IMR-90 (cell line): ENCODE measurements around the gene SFT2D3. TPM values are rescaled to one million over a fixed set of nuclear protein-coding genes. Genes with fewer than 3 reads are reported as not detected.

Experiments used
- ATAC-seq: fragments of 200-7000 bp; cut with Tn5 transposase; 2 replicates; pipeline ENCODE4 v1.9.1; 2020; ENCODE audit warnings: low read depth, mild to moderate bottlenecking, moderate library complexity
- BruUV-seq: library from RNA; stranded (reverse); fragments of 400-500 nt; replicated peaks from 2 replicates; lab custom pipeline; 2021; lab: Mats Ljungman, UMichigan
- CTCF ChIA-PET: fragments of 300-600 bp; formaldehyde crosslinking; extraction: SDS; loops from one replicate; lab custom pipeline; 2021; ENCODE audit warnings: antibody characterized with exemption; lab: Yijun Ruan, JAX
- POLR2A ChIA-PET: fragments of 300-600 bp; sonication (Branson Sonifier 250); formaldehyde crosslinking; loops from one replicate; lab custom pipeline; 2022; ENCODE audit warnings: antibody characterized with exemption; ENCODE audit not compliant: unreplicated experiment; lab: Charles Lee
- DNase-seq: peaks from one replicate; pipeline ENCODE4 v3.0.0; 2013
- H2AFZ ChIP-seq: replicated peaks from 2 replicates; pipeline ENCODE3; 2013; ENCODE audit warnings: low read length, mild to moderate bottlenecking; ENCODE audit not compliant: poor library complexity
- H2AK5ac ChIP-seq: 2 replicates; pipeline ENCODE4 v1.6.1; 2013; ENCODE audit warnings: low read depth, low read length, inconsistent platforms
- H2AK9ac ChIP-seq: replicated peaks from 2 replicates; pipeline ENCODE3; 2013; ENCODE audit warnings: mild to moderate bottlenecking, low read depth, low read length, moderate library complexity; ENCODE audit not compliant: poor library complexity
- H2BK120ac ChIP-seq: 2 replicates; pipeline ENCODE4 v1.6.1; 2013; ENCODE audit warnings: low read depth, low read length, inconsistent platforms
- H2BK15ac ChIP-seq: 3 replicates; pipeline ENCODE4 v1.6.1; 2013; ENCODE audit warnings: low read depth, low read length, inconsistent platforms
- H2BK20ac ChIP-seq: 2 replicates; pipeline ENCODE4 v1.6.1; 2013; ENCODE audit warnings: low read depth, mild to moderate bottlenecking, inconsistent platforms, low read length, moderate library complexity
- H2BK5ac ChIP-seq: 2 replicates; pipeline ENCODE4 v1.6.1; 2013; ENCODE audit warnings: mild to moderate bottlenecking, low read depth, low read length, inconsistent platforms; ENCODE audit not compliant: poor library complexity, severe bottlenecking
- H3K14ac ChIP-seq: replicated peaks from 2 replicates; pipeline ENCODE4 v1.6.1; 2013; ENCODE audit warnings: low read depth, low read length, inconsistent platforms
- H3K18ac ChIP-seq: 2 replicates; pipeline ENCODE4 v1.6.1; 2013; ENCODE audit warnings: low read depth, low read length, control low read depth
- H3K23ac ChIP-seq: 2 replicates; pipeline ENCODE4 v1.6.1; 2013; ENCODE audit warnings: low read depth, low read length, inconsistent platforms
- H3K27ac ChIP-seq: 2 replicates; pipeline ENCODE4 v1.5.1; 2013; ENCODE audit warnings: mild to moderate bottlenecking, control low read depth, low read length; ENCODE audit not compliant: insufficient read depth
- H3K27me3 ChIP-seq: 2 replicates; pipeline ENCODE4 v1.6.1; 2013; ENCODE audit warnings: low read length; ENCODE audit not compliant: control insufficient read depth, insufficient read depth
- H3K36me3 ChIP-seq: 2 replicates; pipeline ENCODE4 v1.6.1; 2013; ENCODE audit warnings: low read length, mixed read lengths; ENCODE audit not compliant: control insufficient read depth, insufficient read depth
- H3K4ac ChIP-seq: 2 replicates; pipeline ENCODE4 v1.6.1; 2013; ENCODE audit warnings: low read depth, low read length, inconsistent platforms
- H3K4me1 ChIP-seq: 2 replicates; pipeline ENCODE4 v1.6.1; 2013; ENCODE audit warnings: low read length, mixed read lengths; ENCODE audit not compliant: control insufficient read depth, insufficient read depth
- H3K4me2 ChIP-seq: 2 replicates; pipeline ENCODE4 v1.6.1; 2013; ENCODE audit warnings: low read depth, mild to moderate bottlenecking, control low read depth, low read length, moderate library complexity
- H3K4me3 ChIP-seq: 2 replicates; pipeline ENCODE4 v1.5.1; 2013; ENCODE audit warnings: low read depth, mild to moderate bottlenecking, control low read depth, low read length, moderate library complexity; ENCODE audit not compliant: insufficient read depth
- H3K56ac ChIP-seq: 2 replicates; pipeline ENCODE4 v1.6.1; 2013; ENCODE audit warnings: low read length, inconsistent platforms; ENCODE audit not compliant: insufficient read depth; ENCODE audit errors: extremely low read depth
- H3K79me1 ChIP-seq, 2 experiments: 2 replicates each; pipeline ENCODE4 v1.6.1; 2013; ENCODE audit warnings: low read length in 2 of 2, inconsistent platforms in 1 of 2, low read depth in 1 of 2
- H3K9ac ChIP-seq: 2 replicates; pipeline ENCODE4 v1.6.1; 2013; ENCODE audit warnings: low read depth, low read length, control low read depth
- H3K9me1 ChIP-seq: 2 replicates; pipeline ENCODE4 v1.6.1; 2013; ENCODE audit warnings: low read length, inconsistent platforms; ENCODE audit not compliant: insufficient read depth
- H3K9me3 ChIP-seq: 2 replicates; pipeline ENCODE4 v1.6.1; 2013; ENCODE audit warnings: low read length; ENCODE audit not compliant: control insufficient read depth, insufficient read depth
- H4K20me1 ChIP-seq: 2 replicates; pipeline ENCODE4 v1.6.1; 2013; ENCODE audit warnings: low read length, inconsistent platforms; ENCODE audit not compliant: insufficient read depth
- H4K5ac ChIP-seq: 2 replicates; pipeline ENCODE4 v1.6.1; 2013; ENCODE audit warnings: mild to moderate bottlenecking, low read depth, low read length, control low read depth
- H4K8ac ChIP-seq, 2 experiments: 2 replicates each; pipeline ENCODE4 v1.6.1; 2013; ENCODE audit warnings: low read depth in 2 of 2, low read length in 2 of 2, control low read depth in 1 of 2, inconsistent platforms in 1 of 2
- H4K91ac ChIP-seq: 2 replicates; pipeline ENCODE4 v1.6.1; 2013; ENCODE audit warnings: low read depth, low read length, inconsistent platforms; ENCODE audit not compliant: insufficient read depth
- BHLHE40 ChIP-seq: fragments of 150-350 bp; IDR thresholded peaks from 2 replicates; pipeline ENCODE4 v1.6.1; 2016; ENCODE audit warnings: mild to moderate bottlenecking, low read depth, low read length
- CEBPB ChIP-seq: IDR thresholded peaks from 2 replicates; pipeline ENCODE4 v1.6.1; 2012; ENCODE audit warnings: low read depth, low read length, improper control_type of control experiment
- CTCF ChIP-seq: conservative IDR thresholded peaks from 2 replicates; pipeline ENCODE4 v1.5.1; 2012; ENCODE audit warnings: mild to moderate bottlenecking, low read depth, low read length, improper control_type of control experiment
- MAFK ChIP-seq: IDR thresholded peaks from 2 replicates; pipeline ENCODE4 v1.6.1; 2012; ENCODE audit warnings: low read depth, low read length, improper control_type of control experiment
- MAZ ChIP-seq: IDR thresholded peaks from 2 replicates; pipeline ENCODE4 v1.6.1; 2012; ENCODE audit warnings: low read depth, mild to moderate bottlenecking, low read length, improper control_type of control experiment, moderate library complexity, borderline replicate concordance
- MXI1 ChIP-seq: IDR thresholded peaks from 2 replicates; pipeline ENCODE4 v1.6.1; 2012; ENCODE audit warnings: low read depth, mild to moderate bottlenecking, low read length, moderate library complexity, borderline replicate concordance
- POLR2A ChIP-seq: IDR thresholded peaks from 2 replicates; pipeline ENCODE4 v1.6.1; 2012; ENCODE audit warnings: mild to moderate bottlenecking, low read depth, low read length
- SMC3 ChIP-seq: fragments of 150-350 bp; IDR thresholded peaks from 2 replicates; pipeline ENCODE4 v1.6.1; 2016; ENCODE audit warnings: low read depth, mild to moderate bottlenecking, antibody characterized with exemption, low read length, moderate library complexity
- USF2 ChIP-seq: fragments of 150-350 bp; IDR thresholded peaks from 2 replicates; pipeline ENCODE4 v1.6.1; 2017; ENCODE audit warnings: mild to moderate bottlenecking, antibody characterized with exemption, low read length, low read depth
- WGBS, 2 experiments: methylation state at CpG; one replicate each; pipeline versions ENCODE4 v1.1.5 to v1.1.7; 2013; ENCODE audit warnings: missing lambda C conversion rate in 2 of 2; ENCODE audit not compliant: insufficient read length in 1 of 2; ENCODE audit errors: extremely low coverage in 2 of 2; 5-methylcytosine and 5-hydroxymethylcytosine counted together
- dilution Hi-C: fragments of 300-500 bp; cut with HindIII; formaldehyde crosslinking; loops from one replicate; pipeline ENCODE4 v1.14.3; 2018; ENCODE audit warnings: low sequenced_read_pairs; ENCODE audit not compliant: unreplicated experiment
- in situ Hi-C: fragments of 300-500 bp; cut with MboI; formaldehyde crosslinking; loops from 3 replicates; pipeline ENCODE4 v1.14.3; 2019; ENCODE audit warnings: low sequenced_read_pairs, inconsistent platforms, mixed read lengths
- intact Hi-C: fragments of 100-400 bp; cut with micrococcal nuclease; formaldehyde crosslinking; loops from 2 replicates; pipeline ENCODE4 v1.10.0; 2022
- polyA plus RNA-seq, 3 experiments: library from polyadenylated mRNA; depleted of rRNA; stranded (reverse); fragments of >200 nt; gene quantifications; 2 replicates each; pipeline ENCODE4 v1.2.3, GENCODE V29; 2012; ENCODE audit warnings: low replicate concordance in 1 of 3
- total RNA-seq: library from RNA; depleted of rRNA; stranded (reverse); fragments of >200 nt; gene quantifications from 2 replicates; pipeline ENCODE4 v1.2.3, GENCODE V29; 2012
- TF ChIP-seq, protein P1 (sequence below): fragments of 150-350 bp; IDR thresholded peaks from 2 replicates; pipeline ENCODE4 v1.6.1; 2016; ENCODE audit warnings: low read depth, mild to moderate bottlenecking, low read length, moderate library complexity, borderline replicate concordance

SFT2D3 gene
- total and polyA plus RNA-seq, 2 of the 4 experiments (the other 2 are of a cell fraction), result 2.5 to 3.1 TPM

- no TSS peak for BruUV-seq
These were observed 33.7 kb downstream of the SFT2D3 start for GRCh38 chr2:127735044-127735443.

More at GRCh38 chr2:127735044-127735443, 33.7 kb downstream of the SFT2D3 start:
- peaks cover 5% of the 10 kb centered on the region; the same call in 1 of the 2 replicates for H3K4me1 ChIP-seq
- TF ChIP-seq POLR2A (no peak), CEBPB (no peak), MAFK (no peak), BHLHE40 (no peak), CTCF (no peak), MAZ (no peak), SMC3 (no peak), MXI1 (no peak), USF2 (no peak)
- TF ChIP-seq, protein P1, sequence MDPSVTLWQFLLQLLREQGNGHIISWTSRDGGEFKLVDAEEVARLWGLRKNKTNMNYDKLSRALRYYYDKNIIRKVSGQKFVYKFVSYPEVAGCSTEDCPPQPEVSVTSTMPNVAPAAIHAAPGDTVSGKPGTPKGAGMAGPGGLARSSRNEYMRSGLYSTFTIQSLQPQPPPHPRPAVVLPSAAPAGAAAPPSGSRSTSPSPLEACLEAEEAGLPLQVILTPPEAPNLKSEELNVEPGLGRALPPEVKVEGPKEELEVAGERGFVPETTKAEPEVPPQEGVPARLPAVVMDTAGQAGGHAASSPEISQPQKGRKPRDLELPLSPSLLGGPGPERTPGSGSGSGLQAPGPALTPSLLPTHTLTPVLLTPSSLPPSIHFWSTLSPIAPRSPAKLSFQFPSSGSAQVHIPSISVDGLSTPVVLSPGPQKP, result no peak
- ATAC-seq (no peak), DNase-seq (no peak)
- H2BK15ac ChIP-seq, result no peak overlapping the region
- no peak overlapping the region for H4K8ac ChIP-seq
- H2BK120ac ChIP-seq, result no peak overlapping the region
- H2BK20ac ChIP-seq, result no peak overlapping the region
- H2BK5ac ChIP-seq, result no peak overlapping the region
- dilution Hi-C loops (no loop called here), intact Hi-C loops (no loop called here), in situ Hi-C loops (no loop called here)
- no peaks in the 10 kb centered on the region for H4K20me1 ChIP-seq
- H3K27me3 ChIP-seq, result no peaks in the 10 kb centered on the region
- no CpG with 5 or more reads among the region's 2 CpGs for WGBS, 2 experiments
- no peak overlapping the region for H3K18ac ChIP-seq
- no peak overlapping the region for H3K27ac ChIP-seq
- H3K23ac ChIP-seq, result no peak overlapping the region
- no peak overlapping the region for H4K91ac ChIP-seq
- H3K4me3 ChIP-seq, result no peak overlapping the region
- no peak overlapping the region for H3K14ac ChIP-seq
- H3K4me2 ChIP-seq, result no peak overlapping the region
- no peak overlapping the region for H3K9ac ChIP-seq
- ChIA-PET POLR2A (no interaction called here), CTCF (no interaction called here)
- peaks cover 5% of the 10 kb centered on the region for H3K9me1 ChIP-seq
- H4K5ac ChIP-seq, result no peak overlapping the region
- H3K36me3 ChIP-seq, result peaks cover under 1% of the 10 kb centered on the region; the same call in 1 of the 2 replicates
- H2AFZ ChIP-seq, result no peak overlapping the region
- no peak overlapping the region for H2AK5ac ChIP-seq
- no peak overlapping the region for H3K56ac ChIP-seq
- no peaks in the 10 kb centered on the region for H3K9me3 ChIP-seq
- no peak overlapping the region for H2AK9ac ChIP-seq
- H3K4ac ChIP-seq, result no peak overlapping the region
- peaks cover 4 to 14% of the 10 kb centered on the region in 2 experiments; a peak in 2 of 4 replicates for H3K79me1 ChIP-seq
